ENCODE measurements around the gene NCAPG2. TPM values are rescaled to one million over a fixed set of nuclear protein-coding genes. Genes with fewer than 3 reads are reported as not detected.

Gene NCAPG2
- total and polyA plus RNA-seq, 10 of the 15 experiments (the other 5 are each of a cell fraction or from before 2014, with no cell fraction given), result 11.2 to 78.2 (median 49.2) TPM

DNA sequence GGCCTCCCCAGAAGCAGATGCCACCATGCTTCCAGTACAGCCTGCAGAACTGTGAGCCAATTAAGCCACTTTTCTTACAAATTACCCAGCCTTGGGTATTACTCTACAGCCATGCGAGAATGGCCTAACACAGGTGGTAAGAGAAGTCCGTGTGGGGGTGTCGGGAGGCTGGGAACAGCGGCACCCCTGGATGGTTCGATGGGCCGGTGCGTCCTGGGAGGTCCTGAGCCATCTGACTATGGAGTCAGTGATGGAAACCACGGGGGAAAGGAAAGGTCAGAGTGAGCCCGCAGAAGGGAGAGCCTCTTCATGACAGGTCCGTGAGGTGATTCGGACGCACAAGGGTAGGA lies 114.4 kb downstream of the NCAPG2 start:
- Histone ChIP-seq H3K4me2 (ENCODE audit: control insufficient read depth, insufficient read depth) (no peak overlapping the region), H3K9ac (ENCODE audit: control insufficient read depth, insufficient read depth, low read length) (no peak overlapping the region), H4K20me1 (ENCODE audit: control insufficient read depth, insufficient read depth) (no peaks in the 10 kb centered on the region), H3K36me3 (ENCODE audit: control insufficient read depth in 2 of 2, insufficient read depth in 2 of 2, low read length in 1 of 2) (no peaks in the 10 kb centered on the region; a peak in 1 of 4 replicates), H2AFZ (ENCODE audit: control insufficient read depth, low read depth, low read length) (no peak overlapping the region), H3K4me1 (ENCODE audit: control insufficient read depth, insufficient read depth, low read length) (no peaks in the 10 kb centered on the region), H3K27ac (ENCODE audit: control insufficient read depth, insufficient read depth) (no peak overlapping the region), H3K27me3 (replicated peaks in 1 of 2; ENCODE audit: control insufficient read depth in 2 of 2, insufficient read depth in 2 of 2, low read length in 1 of 2) (no peaks in the 10 kb centered on the region), H3K79me2 (ENCODE audit: control insufficient read depth, insufficient read depth, low read length) (no peaks in the 10 kb centered on the region), H3K4me3 (no peak overlapping the region), H3K9me3 (replicated peaks; ENCODE audit: control insufficient read depth, insufficient read depth, low read length) (peaks cover 2% of the 10 kb centered on the region)
- intact Hi-C loops (cut with micrococcal nuclease; ENCODE audit: unreplicated experiment) (no loop called here), in situ Hi-C loops (cut with MboI) (no loop called here)
- ATAC-seq (no peak), FAIRE-seq (no peak), DNase-seq (ENCODE audit: low read depth, low spot score) (no peak)
- RAD21 ChIA-PET (ENCODE audit: unreplicated experiment), result no interaction called here
- POLR2A ChIA-PET, result no interaction called here
- CTCF ChIA-PET, result no interaction called here
- TF ChIP-seq RCOR1 (conservative IDR thresholded peaks at IDR 0.05; ENCODE audit: low read depth, low read length) (no peak), CREB1 (IDR thresholded peaks at IDR 0.05; ENCODE audit: low read depth) (no peak), HCFC1 (IDR thresholded peaks at IDR 0.05; ENCODE audit: low read length) (no peak), STAT3 (IDR thresholded peaks at IDR 0.05; ENCODE audit: low read depth, low read length) (no peak), SREBF2 (IDR thresholded peaks at IDR 0.05; ENCODE audit: low read length) (no peak), TARDBP (IDR thresholded peaks at IDR 0.05; ENCODE audit: borderline replicate concordance) (no peak), SMC3 (IDR thresholded peaks at IDR 0.05; ENCODE audit: borderline replicate concordance, low read length) (no peak), TAF1 (IDR thresholded peaks at IDR 0.05; ENCODE audit: borderline replicate concordance, low read depth, low read length) (no peak), EP300 (IDR thresholded peaks at IDR 0.05; ENCODE audit: borderline replicate concordance in 1 of 2, control insufficient read depth in 1 of 2, low read depth in 2 of 2, low read length in 2 of 2) (no peak)
- TF ChIP-seq, protein P1, sequence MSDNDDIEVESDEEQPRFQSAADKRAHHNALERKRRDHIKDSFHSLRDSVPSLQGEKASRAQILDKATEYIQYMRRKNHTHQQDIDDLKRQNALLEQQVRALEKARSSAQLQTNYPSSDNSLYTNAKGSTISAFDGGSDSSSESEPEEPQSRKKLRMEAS (IDR thresholded peaks at IDR 0.05; ENCODE audit: low read depth, low read length), result no peak
- SMC1A ChIA-PET (ENCODE audit: uncharacterized antibody, unreplicated experiment), result no interaction called here
- WGBS (ENCODE audit: insufficient coverage, insufficient replicate concordance, low lambda C conversion rate, missing lambda C conversion rate), result 66% methylated on average over 12 of the region's 12 CpGs
- no TSS peak for BruUV-seq (replicated peaks)

DNA sequence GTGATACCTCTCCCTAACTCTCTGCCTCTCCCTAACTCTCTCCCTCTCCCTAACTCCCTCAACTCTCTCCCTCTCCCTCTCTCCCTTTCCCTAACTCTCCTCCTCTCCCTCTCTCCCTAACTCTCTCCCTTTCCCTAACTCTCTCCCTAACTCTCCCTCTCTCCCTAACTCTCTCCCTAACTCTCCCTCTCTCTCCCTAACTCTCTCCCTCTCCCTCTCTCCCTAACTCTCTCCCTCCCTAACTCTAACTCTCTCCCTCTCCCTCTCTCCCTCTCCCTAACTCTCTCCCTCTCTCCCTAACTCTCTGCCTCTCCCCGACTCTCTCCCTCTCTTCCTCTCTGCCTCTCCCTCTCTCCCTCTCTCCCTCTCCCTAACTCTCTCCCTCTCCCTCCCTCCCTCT lies 115.0 kb downstream of the NCAPG2 start:
- SMC1A ChIA-PET (ENCODE audit: uncharacterized antibody, unreplicated experiment), result no interaction called here
- no peak for ATAC-seq
- Histone ChIP-seq H3K4me1 (ENCODE audit: control insufficient read depth, insufficient read depth, low read length) (no peaks in the 10 kb centered on the region), H2AFZ (ENCODE audit: control insufficient read depth, low read depth, low read length) (no peak overlapping the region), H3K9ac (ENCODE audit: control insufficient read depth, insufficient read depth, low read length) (no peak overlapping the region), H3K4me2 (ENCODE audit: control insufficient read depth, insufficient read depth) (no peak overlapping the region), H3K27ac (ENCODE audit: control insufficient read depth, insufficient read depth) (no peak overlapping the region), H3K36me3 (ENCODE audit: control insufficient read depth in 2 of 2, insufficient read depth in 2 of 2, low read length in 1 of 2) (no peaks in the 10 kb centered on the region), H3K79me2 (ENCODE audit: control insufficient read depth, insufficient read depth, low read length) (no peaks in the 10 kb centered on the region), H3K9me3 (replicated peaks; ENCODE audit: control insufficient read depth, insufficient read depth, low read length) (no peaks in the 10 kb centered on the region), H3K27me3 (replicated peaks in 1 of 2; ENCODE audit: control insufficient read depth in 2 of 2, insufficient read depth in 2 of 2, low read length in 1 of 2) (no peaks in the 10 kb centered on the region), H4K20me1 (ENCODE audit: control insufficient read depth, insufficient read depth) (no peaks in the 10 kb centered on the region), H3K4me3 (no peak overlapping the region)
- intact Hi-C loops (cut with micrococcal nuclease; ENCODE audit: unreplicated experiment), result no loop called here
- no peak for DNase-seq (ENCODE audit: low read depth, low spot score)
- BruUV-seq (replicated peaks), result no TSS peak
- WGBS (ENCODE audit: insufficient coverage, insufficient replicate concordance, low lambda C conversion rate, missing lambda C conversion rate), result 0% methylated on average over 1 of the region's 1 CpG
- RAD21 ChIA-PET (ENCODE audit: unreplicated experiment), result no interaction called here
- CTCF ChIA-PET, result no interaction called here
- in situ Hi-C loops (cut with MboI), result no loop called here
- FAIRE-seq, result no peak
- POLR2A ChIA-PET, result no interaction called here
- TF ChIP-seq POU2F2 (IDR thresholded peaks at IDR 0.05; ENCODE audit: borderline replicate concordance, low read depth, low read length) (no peak), MTA3 (IDR thresholded peaks at IDR 0.05; ENCODE audit: borderline replicate concordance, low read length) (no peak), CBFB (IDR thresholded peaks at IDR 0.05; ENCODE audit: low read depth) (no peak), CHD1 (IDR thresholded peaks at IDR 0.05; ENCODE audit: low read depth, low read length) (no peak), RCOR1 (conservative IDR thresholded peaks at IDR 0.05; ENCODE audit: low read depth, low read length) (no peak), TCF7 (IDR thresholded peaks at IDR 0.05; ENCODE audit: borderline replicate concordance) (no peak), STAT3 (IDR thresholded peaks at IDR 0.05; ENCODE audit: low read depth, low read length) (no peak), ESRRA (IDR thresholded peaks at IDR 0.05; ENCODE audit: low read length) (no peak), ZNF622 (IDR thresholded peaks at IDR 0.05) (no peak), POLR2AphosphoS2 (IDR thresholded peaks at IDR 0.05; ENCODE audit: low read depth, low read length) (no peak), ZSCAN29 (IDR thresholded peaks at IDR 0.05) (no peak)
- TF ChIP-seq, protein P2, sequence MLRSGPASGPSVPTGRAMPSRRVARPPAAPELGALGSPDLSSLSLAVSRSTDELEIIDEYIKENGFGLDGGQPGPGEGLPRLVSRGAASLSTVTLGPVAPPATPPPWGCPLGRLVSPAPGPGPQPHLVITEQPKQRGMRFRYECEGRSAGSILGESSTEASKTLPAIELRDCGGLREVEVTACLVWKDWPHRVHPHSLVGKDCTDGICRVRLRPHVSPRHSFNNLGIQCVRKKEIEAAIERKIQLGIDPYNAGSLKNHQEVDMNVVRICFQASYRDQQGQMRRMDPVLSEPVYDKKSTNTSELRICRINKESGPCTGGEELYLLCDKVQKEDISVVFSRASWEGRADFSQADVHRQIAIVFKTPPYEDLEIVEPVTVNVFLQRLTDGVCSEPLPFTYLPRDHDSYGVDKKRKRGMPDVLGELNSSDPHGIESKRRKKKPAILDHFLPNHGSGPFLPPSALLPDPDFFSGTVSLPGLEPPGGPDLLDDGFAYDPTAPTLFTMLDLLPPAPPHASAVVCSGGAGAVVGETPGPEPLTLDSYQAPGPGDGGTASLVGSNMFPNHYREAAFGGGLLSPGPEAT (IDR thresholded peaks at IDR 0.05; ENCODE audit: low read depth), result no peak
